ENCODE measurements around the gene CABP1.

- TF ChIP-seq CTCF (IDR thresholded peaks at IDR 0.05) (no peak), POLR2A (IDR thresholded peaks at IDR 0.05) (no peak)
Measured at GRCh38 chr12:120631097-120631496, 9.3 kb upstream of the CABP1 start.
